ENCODE data around the gene CAV1.
"Not testable (repeated sequence)": the region's sequence is repeated elsewhere in the genome, so short reads cannot be mapped to it uniquely, and the experiment has no call there.

The CAV1 gene

GRCh38 chr7:116524609-116525297 is at the start of gene CAV1:
Gene CAV1, plus strand, starts transcription at chr7:116525036. Its CDS starts 27 bp downstream, at chr7:116525063.
- peak; percentile 96 for DNase-seq

GRCh38 chr7:116477625-116478024 is 47.2 kb upstream of the CAV1 start:
- DNase-seq = no peak

GRCh38 chr7:116478834-116479233 is 46.0 kb upstream of the CAV1 start:
- DNase-seq = no peak

- no peak for DNase-seq
Measured at GRCh38 chr7:116483271-116483942, 41.4 kb upstream of the CAV1 start.

GRCh38 chr7:116484389-116484788 is 40.4 kb upstream of the CAV1 start:
- not testable (repeated sequence) for DNase-seq

GRCh38 chr7:116487907-116488521 is 36.8 kb upstream of the CAV1 start:
- no peak for DNase-seq

GRCh38 chr7:116490351-116490750 is 34.5 kb upstream of the CAV1 start:
- no peak for DNase-seq

- DNase-seq = no peak
Measured at GRCh38 chr7:116491887-116492653, 32.8 kb upstream of the CAV1 start.

GRCh38 chr7:116492654-116493109 is 32.2 kb upstream of the CAV1 start:
- DNase-seq = no peak

- DNase-seq = no peak
Measured at GRCh38 chr7:116493449-116493848, 31.4 kb upstream of the CAV1 start.

GRCh38 chr7:116494472-116494871 is 30.4 kb upstream of the CAV1 start:
- DNase-seq = no peak

GRCh38 chr7:116495736-116496135 is 29.1 kb upstream of the CAV1 start:
- peak; percentile 31 for DNase-seq

- no peak for DNase-seq
Measured at GRCh38 chr7:116496653-116497052, 28.2 kb upstream of the CAV1 start.

GRCh38 chr7:116497708-116498107 is 27.1 kb upstream of the CAV1 start:
- peak; percentile 31 for DNase-seq

GRCh38 chr7:116499168-116500077 is 25.4 kb upstream of the CAV1 start, which contains the start of gene CAV2:
Gene CAV2, plus strand, starts transcription at chr7:116499738. Its CDS starts 44 bp downstream, at chr7:116499782.
- peak; percentile 57 for DNase-seq

- DNase-seq = peak; percentile 54
Measured at GRCh38 chr7:116500078-116500853, 24.6 kb upstream of the CAV1 start.

GRCh38 chr7:116501425-116502167 is 23.2 kb upstream of the CAV1 start:
- no peak for DNase-seq

GRCh38 chr7:116502201-116503096 is 22.4 kb upstream of the CAV1 start:
- DNase-seq = no peak

- DNase-seq = no peak
Measured at GRCh38 chr7:116503835-116504234, 21.0 kb upstream of the CAV1 start.

Data from fibroblast of upper back skin (primary cell).